Activated T-cell treated with anti-CD3 and anti-CD28 coated beads, Interleukin-2, amount 50 U/mL, for 4 hours (primary cell): ENCODE results near the gene CDC42SE2. TPM values are rescaled to one million over a fixed set of nuclear protein-coding genes. Genes with fewer than 3 reads are reported as not detected.

Experiments used
- ATAC-seq, 2 donors: fragments of 200-7000 bp; cut with Tn5 transposase; one replicate each; pipeline ENCODE4 v1.10.0; 2021
- DNase-seq: peaks from one replicate; pipeline ENCODE4 v3.0.0-alpha.2; 2020
- H3K27me3 Mint-ChIP-seq: one replicate; pipeline ENCODE4 v1.8.0; 2021; ENCODE audit warnings: low read depth, mixed read lengths
- H3K36me3 Mint-ChIP-seq: one replicate; pipeline ENCODE4 v1.8.0; 2022; ENCODE audit warnings: mixed read lengths; ENCODE audit not compliant: insufficient read depth
- H3K4me1 Mint-ChIP-seq: one replicate; pipeline ENCODE4 v1.8.0; 2021; ENCODE audit warnings: low read depth, mixed read lengths
- H3K4me3 Mint-ChIP-seq: one replicate; pipeline ENCODE4 v1.8.0; 2021; ENCODE audit warnings: mild to moderate bottlenecking, moderate library complexity, mixed read lengths
- H3K9me3 Mint-ChIP-seq: one replicate; pipeline ENCODE4 v1.8.0; 2021; ENCODE audit warnings: mixed read lengths
- total RNA-seq, 3 donors: library from RNA; stranded (reverse); gene quantifications; one replicate each; pipeline ENCODE4 v1.2.1, GENCODE V29; 2021

Gene CDC42SE2, protein sequence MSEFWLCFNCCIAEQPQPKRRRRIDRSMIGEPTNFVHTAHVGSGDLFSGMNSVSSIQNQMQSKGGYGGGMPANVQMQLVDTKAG
- 100 to 1,000 TPM in 1 of 3 donors, 10 to 100 TPM in 2; 89.3 to 103 (median 97.5) TPM for total RNA-seq

- Mint-ChIP-seq H3K36me3 (peaks cover 9% of the 10 kb centered on the region), H3K4me3 (peak within 1 kb of the TSS; percentile 86), H3K9me3 (no peaks in the 10 kb centered on the region), H3K4me1 (peaks cover 49% of the 10 kb centered on the region), H3K27me3 (no peaks in the 10 kb centered on the region)
- DNase-seq (peak; percentile 80), ATAC-seq (peak; percentile 90 to 91)
These were observed at the start of gene CDC42SE2 for GRCh38 chr5:131263648-131264450. TSS of gene CDC42SE2 (plus strand) at chr5:131264053. CDS start at chr5:131359494, 95,441 bp downstream.

GRCh38 chr5:131214609-131215227, 49.1 kb upstream of the CDC42SE2 start:
- no peak for DNase-seq
- Mint-ChIP-seq H3K4me1 (peaks cover 44% of the 10 kb centered on the region), H3K36me3 (no peaks in the 10 kb centered on the region), H3K9me3 (no peaks in the 10 kb centered on the region), H3K27me3 (no peaks in the 10 kb centered on the region), H3K4me3 (no peak overlapping the region)
- ATAC-seq, result no peak

DNA sequence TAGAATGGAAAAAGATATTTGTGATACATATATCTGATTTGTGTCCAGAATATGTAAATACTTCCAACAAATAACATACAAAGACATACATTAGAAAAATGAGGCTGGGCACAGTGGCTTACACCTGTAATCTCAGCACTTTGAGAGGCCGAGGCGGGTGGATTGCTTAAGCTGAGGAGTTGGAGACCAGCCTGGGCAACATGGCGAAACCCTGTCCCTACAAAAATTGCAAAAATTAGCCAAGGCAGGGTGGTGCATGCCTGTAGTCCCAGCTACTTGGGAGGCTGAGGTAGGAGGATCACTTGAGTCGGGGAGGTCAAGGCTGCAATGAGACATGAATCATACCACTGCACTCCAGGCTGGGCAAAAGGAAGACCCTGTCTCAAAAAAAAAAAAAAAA, 46.1 kb upstream of the CDC42SE2 start:
- H3K4me1 Mint-ChIP-seq, result peaks cover 28% of the 10 kb centered on the region
- no peaks in the 10 kb centered on the region for H3K27me3 Mint-ChIP-seq
- DNase-seq, result no peak

DNA sequence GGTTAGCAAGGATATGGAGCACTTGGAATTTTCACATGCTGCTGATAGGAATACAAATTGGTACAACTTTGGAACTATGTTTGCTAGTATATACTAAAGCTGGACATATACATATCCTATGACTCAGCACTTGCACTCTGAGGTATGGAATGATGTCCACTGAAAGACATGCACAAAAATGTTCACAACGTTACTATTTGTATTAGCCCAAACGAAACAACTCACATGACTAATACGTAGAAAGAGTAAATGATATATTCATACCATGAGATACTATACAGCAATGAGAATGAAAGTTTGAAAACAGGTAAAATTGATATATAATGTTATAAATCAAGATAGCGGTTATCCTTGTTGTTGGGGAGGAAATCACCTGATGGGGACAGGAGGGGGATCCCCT, 45.5 kb upstream of the CDC42SE2 start:
- Mint-ChIP-seq H3K4me3 (no peak overlapping the region), H3K27me3 (no peaks in the 10 kb centered on the region), H3K4me1 (peaks cover 28% of the 10 kb centered on the region), H3K9me3 (no peaks in the 10 kb centered on the region), H3K36me3 (no peaks in the 10 kb centered on the region)
- peak in 1 of 2 donors; percentile 62 for ATAC-seq
- no peak for DNase-seq

More for the DNA sequence above, 46.1 kb upstream of the CDC42SE2 start:
- Mint-ChIP-seq H3K4me3 (no peak overlapping the region), H3K36me3 (no peaks in the 10 kb centered on the region), H3K9me3 (no peaks in the 10 kb centered on the region)
- ATAC-seq, result no peak

DNA sequence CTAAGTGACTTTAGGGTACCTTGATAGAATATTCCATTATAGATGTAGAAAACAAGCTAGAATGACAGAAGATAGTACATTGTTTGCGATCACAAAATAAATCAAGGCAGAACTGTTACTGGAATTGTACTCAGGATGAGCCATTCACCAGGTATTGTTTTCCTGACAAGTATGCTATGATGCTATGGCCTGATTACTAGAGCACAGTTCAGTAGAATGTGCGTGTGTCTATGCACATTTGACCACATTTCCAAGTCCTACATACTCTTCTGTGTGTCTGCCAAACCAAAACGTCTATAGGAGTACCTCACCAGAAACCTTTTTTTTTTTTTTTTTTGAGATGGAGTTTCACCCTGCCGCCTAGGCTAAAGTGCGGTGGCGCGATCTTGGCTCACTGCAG, 43.3 kb upstream of the CDC42SE2 start:
- ATAC-seq (no peak), DNase-seq (no peak)
- H3K9me3 Mint-ChIP-seq, result no peaks in the 10 kb centered on the region
- no peak overlapping the region for H3K4me3 Mint-ChIP-seq
- H3K27me3 Mint-ChIP-seq, result no peaks in the 10 kb centered on the region
- H3K36me3 Mint-ChIP-seq, result no peaks in the 10 kb centered on the region
- peaks cover 16% of the 10 kb centered on the region for H3K4me1 Mint-ChIP-seq

- no peak for DNase-seq
- ATAC-seq, result no peak
- Mint-ChIP-seq H3K36me3 (no peaks in the 10 kb centered on the region), H3K27me3 (no peaks in the 10 kb centered on the region), H3K4me3 (no peak overlapping the region), H3K4me1 (peaks cover 16% of the 10 kb centered on the region), H3K9me3 (no peaks in the 10 kb centered on the region)
These were observed 42.7 kb upstream of the CDC42SE2 start for GRCh38 chr5:131221008-131221703.

GRCh38 chr5:131221888-131222287, 42.0 kb upstream of the CDC42SE2 start:
- Mint-ChIP-seq H3K4me1 (peaks cover 16% of the 10 kb centered on the region), H3K4me3 (no peak overlapping the region), H3K36me3 (no peaks in the 10 kb centered on the region), H3K9me3 (no peaks in the 10 kb centered on the region), H3K27me3 (no peaks in the 10 kb centered on the region)
- ATAC-seq (no peak), DNase-seq (no peak)

DNA sequence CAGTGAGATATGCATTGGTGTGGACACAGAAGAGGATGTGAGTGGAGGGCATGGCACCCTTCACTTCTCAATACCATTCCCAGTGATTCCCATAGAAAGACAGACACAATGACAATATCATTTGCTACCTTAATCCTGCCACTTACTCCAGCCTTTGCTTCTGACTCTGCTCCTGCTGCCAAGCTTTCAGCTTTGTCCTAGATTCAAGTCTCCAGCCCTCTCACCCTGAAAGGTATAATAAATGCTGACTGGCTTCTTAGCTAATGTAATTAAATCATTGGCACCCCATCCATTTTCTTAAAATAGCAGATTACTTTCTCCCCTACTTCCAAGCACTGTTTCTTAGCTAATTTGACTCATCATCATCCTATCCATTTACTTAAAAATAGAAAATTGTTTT, 41.1 kb upstream of the CDC42SE2 start:
- ATAC-seq (no peak), DNase-seq (no peak)
- H3K36me3 Mint-ChIP-seq, result no peaks in the 10 kb centered on the region
- peaks cover 16% of the 10 kb centered on the region for H3K4me1 Mint-ChIP-seq
- no peak overlapping the region for H3K4me3 Mint-ChIP-seq
- no peaks in the 10 kb centered on the region for H3K27me3 Mint-ChIP-seq
- H3K9me3 Mint-ChIP-seq, result no peaks in the 10 kb centered on the region

DNA sequence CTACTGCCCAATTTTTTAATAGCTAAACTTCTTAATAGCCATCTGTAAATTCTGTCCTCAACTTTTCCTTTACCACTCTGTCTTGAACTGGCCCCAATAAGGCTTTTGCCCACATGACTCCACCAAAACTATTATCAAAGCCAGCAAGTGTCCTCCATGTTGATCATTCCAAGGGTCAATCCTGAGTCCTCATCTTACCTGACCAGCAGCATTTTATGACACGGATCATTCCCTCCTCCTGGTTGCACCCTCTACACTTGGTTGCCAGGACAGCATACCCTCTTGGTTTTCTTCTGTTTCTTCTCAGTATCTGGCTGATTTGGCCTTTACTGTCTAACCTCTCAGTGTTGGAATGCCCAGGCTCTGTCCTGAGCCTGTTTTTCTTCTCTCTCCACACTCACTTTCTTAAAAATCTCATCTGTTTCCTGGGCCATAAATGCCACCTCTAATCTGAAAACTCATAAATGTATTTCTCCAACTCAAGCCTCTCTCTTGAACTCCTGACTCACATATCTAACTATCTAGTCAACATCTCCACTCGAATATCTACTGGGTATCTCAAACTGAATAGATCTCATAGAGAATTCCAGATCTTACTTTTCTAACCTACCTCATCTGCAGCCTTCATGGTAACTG, 40.0 kb upstream of the CDC42SE2 start:
- no peaks in the 10 kb centered on the region for H3K9me3 Mint-ChIP-seq
- no peak overlapping the region for H3K4me3 Mint-ChIP-seq
- no peaks in the 10 kb centered on the region for H3K27me3 Mint-ChIP-seq
- DNase-seq, result no peak
- no peak for ATAC-seq
- H3K36me3 Mint-ChIP-seq, result no peaks in the 10 kb centered on the region
- peaks cover 11% of the 10 kb centered on the region for H3K4me1 Mint-ChIP-seq

DNA sequence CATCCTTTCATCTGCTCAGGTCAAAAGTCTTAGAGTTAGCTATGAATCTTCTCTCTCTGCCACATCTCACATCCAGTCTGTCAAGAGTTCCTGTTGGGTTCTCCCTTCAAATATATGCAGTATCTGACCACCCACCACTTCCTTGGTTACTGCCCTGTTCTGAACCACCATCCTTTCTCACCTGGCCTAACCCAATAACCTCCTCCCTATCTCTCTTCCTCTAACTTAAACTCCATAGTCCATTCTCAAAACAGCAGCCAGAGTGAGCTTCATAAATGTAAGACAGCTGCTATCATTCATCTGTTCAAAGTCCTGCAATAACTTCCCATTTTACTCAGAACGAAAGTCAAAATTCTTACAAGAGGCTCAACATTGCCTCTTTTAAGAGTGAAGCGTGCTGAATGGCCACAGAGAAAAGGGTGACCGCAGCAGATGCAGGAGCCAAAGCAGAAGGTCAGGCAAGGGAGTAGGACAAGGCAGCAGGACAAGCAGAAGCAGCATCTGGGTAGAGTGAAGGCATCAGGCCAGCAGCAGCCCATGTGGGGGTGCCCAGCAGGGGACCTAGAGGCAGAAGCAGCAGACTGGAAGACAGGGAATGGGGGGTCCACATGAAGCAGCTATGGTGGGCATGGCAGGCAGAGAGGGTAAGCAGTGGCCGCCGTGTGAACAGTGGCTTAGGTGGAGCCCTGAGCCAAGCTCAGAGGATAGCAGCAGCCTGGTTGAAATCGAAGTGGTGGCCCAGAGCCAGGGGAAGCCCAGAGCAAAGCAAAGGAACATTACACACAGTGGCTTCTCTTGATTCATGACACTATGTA, 39.3 kb upstream of the CDC42SE2 start:
- no peaks in the 10 kb centered on the region for H3K36me3 Mint-ChIP-seq
- H3K27me3 Mint-ChIP-seq, result no peaks in the 10 kb centered on the region
- H3K9me3 Mint-ChIP-seq, result no peaks in the 10 kb centered on the region
- H3K4me3 Mint-ChIP-seq, result no peak overlapping the region
- ATAC-seq (peak; percentile 52 to 54), DNase-seq (no peak)
- peaks cover 8% of the 10 kb centered on the region for H3K4me1 Mint-ChIP-seq

DNA sequence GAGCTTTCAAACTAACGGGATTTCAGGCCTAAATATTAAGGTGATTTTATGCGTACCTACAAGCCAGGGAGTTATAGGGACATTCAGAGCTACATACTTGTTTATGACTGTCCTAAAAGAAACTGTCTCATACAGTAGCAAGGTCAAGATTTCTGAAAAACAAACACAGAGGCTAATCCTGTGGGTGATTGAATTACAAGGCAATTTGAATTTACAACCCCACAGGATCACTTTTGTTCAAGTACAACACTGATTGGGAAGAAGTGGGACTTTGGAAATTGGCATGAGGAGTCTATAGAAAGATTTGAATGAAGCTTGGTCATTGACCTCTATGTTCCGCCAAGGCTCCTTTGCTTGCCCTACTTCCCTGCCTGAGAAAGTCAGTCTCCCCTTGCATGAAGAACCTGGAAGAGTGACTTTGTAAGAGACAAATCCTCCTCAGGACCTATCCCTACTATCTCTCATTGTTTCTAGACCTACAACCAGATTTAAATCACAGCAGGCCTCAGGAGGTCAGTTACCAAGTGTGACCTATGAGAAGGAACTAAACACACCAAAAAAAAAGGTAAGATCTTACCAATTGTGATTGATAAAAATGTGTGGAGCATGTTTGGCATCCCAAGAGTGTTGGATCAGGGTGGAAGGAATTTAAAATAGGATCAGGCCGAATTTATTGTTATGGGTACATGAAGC, 38.4 kb upstream of the CDC42SE2 start:
- Mint-ChIP-seq H3K27me3 (no peaks in the 10 kb centered on the region), H3K9me3 (no peaks in the 10 kb centered on the region), H3K36me3 (no peaks in the 10 kb centered on the region)

DNA sequence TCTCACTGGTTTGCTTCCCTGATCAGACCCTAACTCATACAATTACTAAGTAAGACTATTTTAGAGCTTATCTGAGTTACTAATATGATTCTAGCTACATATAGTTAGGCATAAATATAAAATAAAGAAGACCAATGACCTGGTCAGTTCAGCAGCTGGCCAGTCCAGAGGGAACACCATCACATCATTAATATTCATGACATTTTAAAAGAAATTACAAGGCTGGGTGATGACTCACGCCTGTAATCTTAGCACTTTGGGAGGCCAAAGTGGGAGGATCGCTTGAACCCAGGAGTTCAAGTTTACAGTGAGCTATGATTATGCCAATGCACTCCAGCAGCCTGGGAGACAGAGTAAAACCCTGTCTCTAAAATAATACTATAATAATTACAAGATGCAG, 37.0 kb upstream of the CDC42SE2 start:
- no peaks in the 10 kb centered on the region for H3K27me3 Mint-ChIP-seq
- ATAC-seq (no peak), DNase-seq (no peak)
- no peak overlapping the region for H3K4me3 Mint-ChIP-seq
- H3K36me3 Mint-ChIP-seq, result no peaks in the 10 kb centered on the region
- H3K9me3 Mint-ChIP-seq, result no peaks in the 10 kb centered on the region
- H3K4me1 Mint-ChIP-seq, result peaks cover 8% of the 10 kb centered on the region

More for the DNA sequence above, 38.4 kb upstream of the CDC42SE2 start:
- no peak for DNase-seq
- H3K4me1 Mint-ChIP-seq, result peaks cover 11% of the 10 kb centered on the region
- no peak for ATAC-seq
- no peak overlapping the region for H3K4me3 Mint-ChIP-seq

DNA sequence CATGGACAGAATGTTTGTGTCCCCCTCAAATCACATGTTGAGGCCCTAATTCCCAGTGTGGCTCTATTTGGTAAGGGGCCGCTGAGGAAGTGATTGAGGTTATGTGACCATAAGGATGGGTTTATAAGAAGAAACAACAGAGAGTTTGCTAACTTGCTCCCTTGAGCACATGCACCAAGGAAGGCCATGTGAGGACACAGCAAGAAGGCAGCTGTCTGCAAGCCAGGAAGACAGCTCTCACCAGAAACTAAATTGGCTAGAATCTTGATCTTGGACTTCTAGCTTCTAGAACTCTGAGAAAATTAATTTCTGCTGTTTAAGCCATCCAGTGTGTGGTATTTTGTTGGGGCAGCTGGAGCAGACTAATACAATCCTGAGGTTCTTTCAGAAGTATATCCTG, 35.2 kb upstream of the CDC42SE2 start:
- no peak for DNase-seq
- H3K4me1 Mint-ChIP-seq, result peaks cover 8% of the 10 kb centered on the region
- no peaks in the 10 kb centered on the region for H3K9me3 Mint-ChIP-seq
- H3K27me3 Mint-ChIP-seq, result no peaks in the 10 kb centered on the region
- H3K4me3 Mint-ChIP-seq, result no peak overlapping the region
- ATAC-seq, result no peak
- H3K36me3 Mint-ChIP-seq, result no peaks in the 10 kb centered on the region
